ENCODE results near the gene RALY. TPM values are rescaled to one million over a fixed set of nuclear protein-coding genes. Genes with fewer than 3 reads are reported as not detected.

RALY gene
- total RNA-seq, 4 donors from 2014 or later: 100 to 115 (median 106) TPM

- H3K27me3 ChIP-seq: no peaks in the 10 kb centered on the region
- DNase-seq: no peak
These were observed 42.5 kb upstream of the RALY start for GRCh38 chr20:33951171-33951570.

DNA sequence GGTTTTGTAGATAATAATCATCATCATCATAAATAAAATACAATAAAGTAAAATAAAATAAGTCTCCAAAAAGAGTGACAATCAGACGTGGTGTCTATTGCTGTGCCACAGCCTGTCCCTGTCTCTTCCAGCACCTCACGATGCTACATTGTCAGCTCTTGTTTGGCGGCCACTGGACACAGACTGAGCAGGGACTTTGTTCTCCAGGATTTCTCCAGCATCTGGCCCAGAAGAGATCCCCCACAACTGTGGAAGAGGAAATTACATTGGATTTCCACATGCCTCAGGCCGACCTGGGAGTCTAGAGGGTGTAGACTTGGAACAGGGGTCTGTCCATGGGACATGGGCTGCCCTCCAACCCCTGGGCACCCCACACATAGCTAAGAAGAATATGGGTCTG lies 39.2 kb upstream of the RALY start:
- H3K9me3 ChIP-seq: no peaks in the 10 kb centered on the region
- no peaks in the 10 kb centered on the region for H3K4me1 ChIP-seq
- H3K27me3 ChIP-seq: no peaks in the 10 kb centered on the region
- no peak overlapping the region for H3K4me3 ChIP-seq
- no peaks in the 10 kb centered on the region for H3K36me3 ChIP-seq
- DNase-seq: no peak
- TF ChIP-seq, protein P1, sequence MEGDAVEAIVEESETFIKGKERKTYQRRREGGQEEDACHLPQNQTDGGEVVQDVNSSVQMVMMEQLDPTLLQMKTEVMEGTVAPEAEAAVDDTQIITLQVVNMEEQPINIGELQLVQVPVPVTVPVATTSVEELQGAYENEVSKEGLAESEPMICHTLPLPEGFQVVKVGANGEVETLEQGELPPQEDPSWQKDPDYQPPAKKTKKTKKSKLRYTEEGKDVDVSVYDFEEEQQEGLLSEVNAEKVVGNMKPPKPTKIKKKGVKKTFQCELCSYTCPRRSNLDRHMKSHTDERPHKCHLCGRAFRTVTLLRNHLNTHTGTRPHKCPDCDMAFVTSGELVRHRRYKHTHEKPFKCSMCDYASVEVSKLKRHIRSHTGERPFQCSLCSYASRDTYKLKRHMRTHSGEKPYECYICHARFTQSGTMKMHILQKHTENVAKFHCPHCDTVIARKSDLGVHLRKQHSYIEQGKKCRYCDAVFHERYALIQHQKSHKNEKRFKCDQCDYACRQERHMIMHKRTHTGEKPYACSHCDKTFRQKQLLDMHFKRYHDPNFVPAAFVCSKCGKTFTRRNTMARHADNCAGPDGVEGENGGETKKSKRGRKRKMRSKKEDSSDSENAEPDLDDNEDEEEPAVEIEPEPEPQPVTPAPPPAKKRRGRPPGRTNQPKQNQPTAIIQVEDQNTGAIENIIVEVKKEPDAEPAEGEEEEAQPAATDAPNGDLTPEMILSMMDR (IDR thresholded peaks at IDR 0.05): no peak
- no peak for TF ChIP-seq POLR2A (IDR thresholded peaks at IDR 0.05)
- no peak overlapping the region for H3K27ac ChIP-seq

More at GRCh38 chr20:33951171-33951570, 42.5 kb upstream of the RALY start:
- no peaks in the 10 kb centered on the region for H3K4me1 ChIP-seq
- no peak overlapping the region for H3K4me3 ChIP-seq
- TF ChIP-seq POLR2A (IDR thresholded peaks at IDR 0.05): no peak
- TF ChIP-seq, protein P1 (IDR thresholded peaks at IDR 0.05): no peak
- no peaks in the 10 kb centered on the region for H3K36me3 ChIP-seq
- H3K9me3 ChIP-seq: peaks cover 0 to 12% (median 5%) of the 10 kb centered on the region in 4 donors
- no peak overlapping the region for H3K27ac ChIP-seq

GRCh38 chr20:33963751-33964150 lies 30.0 kb upstream of the RALY start:
- H3K9me3 ChIP-seq: no peaks in the 10 kb centered on the region
- H3K4me1 ChIP-seq: no peaks in the 10 kb centered on the region
- H3K27ac ChIP-seq: no peak overlapping the region
- H3K4me3 ChIP-seq: no peak overlapping the region
- no peak for DNase-seq
- H3K36me3 ChIP-seq: no peaks in the 10 kb centered on the region
- no peak for TF ChIP-seq POLR2A (IDR thresholded peaks at IDR 0.05)
- TF ChIP-seq, protein P1 (IDR thresholded peaks at IDR 0.05): no peak
- no peaks in the 10 kb centered on the region for H3K27me3 ChIP-seq

DNA sequence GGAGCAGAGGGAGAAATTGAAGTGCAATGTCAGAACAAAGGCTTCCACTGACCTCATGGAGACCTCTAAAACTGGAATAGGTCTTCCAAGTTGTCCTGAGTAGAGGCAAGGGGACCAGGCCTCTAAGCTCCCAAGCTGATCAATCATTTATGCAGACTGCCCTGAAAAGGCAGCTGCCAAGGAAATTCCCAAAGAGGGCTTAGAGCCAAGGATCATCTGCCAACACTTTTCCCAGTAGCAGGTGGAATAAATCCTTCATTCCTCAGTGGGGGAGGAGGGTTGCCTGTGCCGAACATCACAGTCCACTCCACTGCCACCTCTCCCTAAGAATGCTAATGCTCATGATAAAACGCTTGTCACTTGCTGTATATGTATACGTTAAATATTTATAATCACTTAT lies 29.3 kb upstream of the RALY start:
- H3K4me3 ChIP-seq: no peak overlapping the region
- DNase-seq: no peak
- no peak overlapping the region for H3K27ac ChIP-seq
- TF ChIP-seq, protein P1 (IDR thresholded peaks at IDR 0.05): no peak
- TF ChIP-seq POLR2A (IDR thresholded peaks at IDR 0.05): no peak
- no peaks in the 10 kb centered on the region for H3K27me3 ChIP-seq
- H3K36me3 ChIP-seq: no peaks in the 10 kb centered on the region
- H3K4me1 ChIP-seq: no peaks in the 10 kb centered on the region
- no peaks in the 10 kb centered on the region for H3K9me3 ChIP-seq

- no peaks in the 10 kb centered on the region for H3K9me3 ChIP-seq
- H3K4me3 ChIP-seq: no peak overlapping the region
- no peak for TF ChIP-seq POLR2A (IDR thresholded peaks at IDR 0.05)
- TF ChIP-seq, protein P1 (IDR thresholded peaks at IDR 0.05): no peak
- no peaks in the 10 kb centered on the region for H3K4me1 ChIP-seq
- H3K36me3 ChIP-seq: no peaks in the 10 kb centered on the region
- no peaks in the 10 kb centered on the region for H3K27me3 ChIP-seq
- no peak for DNase-seq
- H3K27ac ChIP-seq: no peak overlapping the region
These were observed 26.6 kb upstream of the RALY start for GRCh38 chr20:33967126-33967525.

GRCh38 chr20:33969563-33969962 lies 24.1 kb upstream of the RALY start:
- Histone ChIP-seq H3K4me1 (no peaks in the 10 kb centered on the region), H3K27ac (no peak overlapping the region), H3K27me3 (no peaks in the 10 kb centered on the region), H3K4me3 (no peak overlapping the region), H3K9me3 (no peaks in the 10 kb centered on the region), H3K36me3 (no peaks in the 10 kb centered on the region)
- DNase-seq: no peak
- TF ChIP-seq, protein P1 (IDR thresholded peaks at IDR 0.05): no peak
- no peak for TF ChIP-seq POLR2A (IDR thresholded peaks at IDR 0.05)

All from Peyer's patch (tissue), 4 donors.